ENCODE results near the gene FOXRED1.
A peak's percentile ranks its signal among the peaks of the same experiment; 100 is the strongest.
"Not testable (repeated sequence)": the region's sequence is repeated elsewhere in the genome, so short reads cannot be mapped to it uniquely, and the experiment has no call there.

Gene FOXRED1
- total RNA-seq: 13.1 to 21.9 reads per million in 2 donors

GRCh38 chr11:126268708-126269579 is at the start of gene FOXRED1, which contains the start of gene SRPRA:
FOXRED1 (plus strand) TSS chr11:126269154; CDS start chr11:126269207, 53 bp downstream.
SRPRA (minus strand) TSS chr11:126268895; CDS start chr11:126268804, 91 bp downstream.
- DNase-seq: peak; percentile 99 to 100 (median 100)

GRCh38 chr11:126219547-126219946 is 49.4 kb upstream of the FOXRED1 start:
- DNase-seq: no peak

- DNase-seq: no peak
Observed at GRCh38 chr11:126224647-126225294, 44.2 kb upstream of the FOXRED1 start.

GRCh38 chr11:126225295-126225665 is 43.7 kb upstream of the FOXRED1 start:
- DNase-seq: no peak

GRCh38 chr11:126226334-126227084 is 42.4 kb upstream of the FOXRED1 start:
- DNase-seq: no peak

- DNase-seq: no peak
Observed at GRCh38 chr11:126229858-126230540, 39.0 kb upstream of the FOXRED1 start.

- no peak for DNase-seq
Observed at GRCh38 chr11:126231725-126232459, 37.1 kb upstream of the FOXRED1 start.

- DNase-seq: no peak
Observed at GRCh38 chr11:126232683-126233082, 36.3 kb upstream of the FOXRED1 start.

- DNase-seq: no peak
Observed at GRCh38 chr11:126233391-126233790, 35.6 kb upstream of the FOXRED1 start.

GRCh38 chr11:126246636-126247035 is 22.3 kb upstream of the FOXRED1 start:
- DNase-seq: no peak

- no peak for DNase-seq
Observed at GRCh38 chr11:126253265-126253664, 15.7 kb upstream of the FOXRED1 start.

GRCh38 chr11:126254819-126255218 is 14.1 kb upstream of the FOXRED1 start:
- no peak for DNase-seq

GRCh38 chr11:126255507-126255906 is 13.4 kb upstream of the FOXRED1 start:
- DNase-seq: not testable (repeated sequence)

GRCh38 chr11:126256216-126256615 is 12.7 kb upstream of the FOXRED1 start:
- no peak for DNase-seq

- DNase-seq: no peak
Observed at GRCh38 chr11:126257144-126257543, 11.8 kb upstream of the FOXRED1 start.

- no peak for DNase-seq
Observed at GRCh38 chr11:126257764-126258163, 11.2 kb upstream of the FOXRED1 start.

GRCh38 chr11:126262216-126262615 is 6.7 kb upstream of the FOXRED1 start:
- DNase-seq: no peak

GRCh38 chr11:126263489-126263888 is 5.5 kb upstream of the FOXRED1 start:
- DNase-seq: no peak

- DNase-seq: peak in 1 of 5 experiments; percentile 18
Observed at GRCh38 chr11:126265811-126266210, 3.1 kb upstream of the FOXRED1 start.

- DNase-seq: no peak
Observed at GRCh38 chr11:126267650-126268049, 1.3 kb upstream of the FOXRED1 start.

- DNase-seq: no peak
Observed at GRCh38 chr11:126268361-126268707, 620 bp upstream of the FOXRED1 start.

GRCh38 chr11:126277322-126277721 is 8.4 kb downstream of the FOXRED1 start:
- no peak for DNase-seq

Data from T-helper 2 cell (primary cell).